Measurements from ENCODE around the gene XRCC1. TPM values are rescaled to one million over a fixed set of nuclear protein-coding genes. Genes with fewer than 3 reads are reported as not detected.

XRCC1 gene
- total RNA-seq, 1 experiment from 2014 or later: 45.1 TPM

GRCh38 chr19:43591904-43592772 lies 16.8 kb upstream of the XRCC1 start:
- no TSS peak for BruUV-seq (replicated peaks)
- H3K79me2 ChIP-seq (ENCODE audit: low read depth): peaks cover 29% of the 10 kb centered on the region

GRCh38 chr19:43589678-43590077 lies 14.4 kb upstream of the XRCC1 start:
- no peaks in the 10 kb centered on the region for H3K9me2 ChIP-seq (ENCODE audit: insufficient read depth)

More at GRCh38 chr19:43591904-43592772, 16.8 kb upstream of the XRCC1 start:
- 0 out of 2 replicates have a peak, but pooled peaks cover 7% of the 10 kb centered on the region for H3K36me3 ChIP-seq (ENCODE audit: low read depth)
- H3K4me1 ChIP-seq (replicated peaks; ENCODE audit: insufficient read depth): peaks cover 7% of the 10 kb centered on the region
- H3K27me3 ChIP-seq (ENCODE audit: insufficient read depth, low read depth): no peaks in the 10 kb centered on the region
- no peaks in the 10 kb centered on the region for H3K9me3 ChIP-seq (ENCODE audit: insufficient read depth, low read depth)
- H3K4me2 ChIP-seq: no peak overlapping the region
- ChIA-PET CTCF (no interaction called here), POLR2A (ENCODE audit: unreplicated experiment) (no interaction called here)
- H3K9me2 ChIP-seq (ENCODE audit: insufficient read depth): no peaks in the 10 kb centered on the region
- H3K4me3 ChIP-seq: no peak overlapping the region
- intact Hi-C loops (cut with micrococcal nuclease; ENCODE audit: unreplicated experiment): loop anchor here (10.0 kb wide), 1 partner anchor 157 kb away; no protein-coding TSS in a partner anchor
- peaks cover 16% of the 10 kb centered on the region; the same call in 1 of the 2 replicates for H3F3A ChIP-seq (ENCODE audit: insufficient read depth, low read depth)
- no peak overlapping the region for H3K27ac ChIP-seq
- TF ChIP-seq CTCF (conservative IDR thresholded peaks at IDR 0.05): no peak
- no peak for TF ChIP-seq EZH2 (IDR thresholded peaks at IDR 0.05; ENCODE audit: low read depth)
- DNase-seq: no peak
- no peak overlapping the region for H2AFZ ChIP-seq
- H4K20me1 ChIP-seq (ENCODE audit: insufficient read depth): peaks cover 10% of the 10 kb centered on the region

More at GRCh38 chr19:43589678-43590077, 14.4 kb upstream of the XRCC1 start:
- Histone ChIP-seq H3K4me1 (replicated peaks; ENCODE audit: insufficient read depth) (0 out of 2 replicates have a peak, but pooled peaks cover 5% of the 10 kb centered on the region), H3K9me3 (ENCODE audit: insufficient read depth, low read depth) (no peaks in the 10 kb centered on the region), H3K36me3 (ENCODE audit: low read depth) (0 out of 2 replicates have a peak, but pooled peaks cover 7% of the 10 kb centered on the region), H3K4me2 (no peak overlapping the region), H3K4me3 (no peak overlapping the region), H2AFZ (no peak overlapping the region), H3K79me2 (ENCODE audit: low read depth) (peaks cover 13% of the 10 kb centered on the region), H3K27ac (no peak overlapping the region), H4K20me1 (ENCODE audit: insufficient read depth) (peaks cover 10% of the 10 kb centered on the region), H3F3A (ENCODE audit: insufficient read depth, low read depth) (peaks cover 10% of the 10 kb centered on the region; the same call in 1 of the 2 replicates), H3K27me3 (ENCODE audit: insufficient read depth, low read depth) (no peaks in the 10 kb centered on the region)
- TF ChIP-seq CTCF (conservative IDR thresholded peaks at IDR 0.05) (no peak), EZH2 (IDR thresholded peaks at IDR 0.05; ENCODE audit: low read depth) (no peak)
- intact Hi-C loops (cut with micrococcal nuclease; ENCODE audit: unreplicated experiment): loop anchor here (10.0 kb wide), 1 partner anchor 155 kb away; no protein-coding TSS in a partner anchor
- no TSS peak for BruUV-seq (replicated peaks)
- POLR2A ChIA-PET (ENCODE audit: unreplicated experiment): interaction anchor here (0.5 kb wide), 1 partner anchor 220 kb away, joined by 5 read pairs; no protein-coding TSS in a partner anchor
- DNase-seq: no peak
- CTCF ChIA-PET: no interaction called here
